Measurements from ENCODE around the gene PLAU. TPM values are rescaled to one million over a fixed set of nuclear protein-coding genes. Genes with fewer than 3 reads are reported as not detected.
A peak's percentile ranks its signal among the peaks of the same experiment; 100 is the strongest.

The PLAU gene
- total and polyA plus RNA-seq, 9 of the 15 experiments (the other 6 are each of a cell fraction or from before 2014, with no cell fraction given), result 2.1 to 16.9 (median 3.3) TPM

DNA sequence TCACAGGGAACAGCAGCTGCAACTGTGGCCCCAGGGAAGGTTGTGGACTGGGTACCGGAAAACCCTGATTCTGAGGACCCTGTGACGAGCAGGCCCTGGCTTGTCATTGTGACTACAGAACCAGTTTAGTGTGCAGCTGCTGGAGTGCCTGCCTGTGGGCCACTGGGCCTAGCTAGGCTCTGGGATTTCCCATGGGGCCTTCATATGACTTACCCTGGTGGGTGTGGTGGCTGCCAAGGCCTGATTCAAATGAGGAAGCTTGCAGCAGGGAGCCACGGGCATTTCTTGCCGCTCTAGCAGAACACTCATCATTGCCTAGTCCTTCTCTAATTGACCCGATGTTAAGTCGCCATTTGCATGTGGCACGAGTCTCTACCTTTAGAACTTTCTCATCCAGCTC, 21.9 kb upstream of the PLAU start:
- H4K20me1 ChIP-seq (replicated peaks; ENCODE audit: control insufficient read depth, insufficient read depth, low read length), result no peaks in the 10 kb centered on the region
- 60% methylated on average over 7 of the region's 7 CpGs for whole genome bisulfite sequencing (ENCODE audit: insufficient coverage, low coverage, missing lambda C conversion rate)
- no TSS peak for BruUV-seq (replicated peaks)
- no peaks in the 10 kb centered on the region for H3K79me2 ChIP-seq (ENCODE audit: control insufficient read depth, insufficient read depth, low read length)
- in situ Hi-C loops (cut with MboI) (loop anchor here (5.0 to 10.0 kb wide), 3 partner anchors 46 to 346 kb away; no protein-coding TSS in a partner anchor), intact Hi-C loops (cut with micrococcal nuclease) (loop anchor here (5.0 kb wide), 1 partner anchor 348 kb away; no protein-coding TSS in a partner anchor)
- H3K9me1 ChIP-seq (ENCODE audit: control insufficient read depth, insufficient read depth, low read length), result no peaks in the 10 kb centered on the region
- H3K9me3 ChIP-seq (replicated peaks; ENCODE audit: control insufficient read depth, insufficient read depth, low read depth, low read length), result no peaks in the 10 kb centered on the region
- FAIRE-seq (no peak), ATAC-seq (no peak; the same call in 1 of the 3 replicates), DNase-seq (ENCODE audit: extremely low read depth in 1 of 4, low spot score in 3 of 4) (peak in 1 of 4 experiments; percentile 45)
- peak overlapping the region in 1 of 2 experiments; percentile 77; a peak in 2 of 4 replicates for H3K9ac ChIP-seq (ENCODE audit: insufficient read depth in 1 of 2, low read depth in 2 of 2, low read length in 2 of 2)
- no peaks in the 10 kb centered on the region for H3K36me3 ChIP-seq (ENCODE audit: control insufficient read depth, insufficient read depth, low read length)
- peaks cover 22 to 29% of the 10 kb centered on the region in 2 experiments for H3K4me1 ChIP-seq (replicated peaks in 1 of 2; ENCODE audit: control insufficient read depth in 2 of 2, insufficient read depth in 2 of 2, low read length in 2 of 2)
- ChIA-PET POLR2A (interaction anchor here (0.6 to 3.2 kb wide), 11 partner anchors 10 to 345 kb away, joined by 3 to 12 read pairs (median 4); no protein-coding TSS in a partner anchor), CTCF (ENCODE audit: low intra/inter-chr PET ratio) (no interaction called here)
- no peak overlapping the region for H3K27ac ChIP-seq (ENCODE audit: extremely low read depth, low read depth, low read length)
- H3K4me2 ChIP-seq (ENCODE audit: insufficient read depth, low read length), result no peak overlapping the region
- no peak overlapping the region; the same call in 1 of the 2 replicates for H2AFZ ChIP-seq (ENCODE audit: low read depth, low read length)
- H3K4me3 ChIP-seq, result no peak overlapping the region
- no peaks in the 10 kb centered on the region for H3K27me3 ChIP-seq (ENCODE audit: control insufficient read depth in 2 of 2, insufficient read depth in 2 of 2, low read length in 2 of 2)
- no peak for TF ChIP-seq CBFA2T3 (IDR thresholded peaks at IDR 0.05)
- TF ChIP-seq, protein P1, sequence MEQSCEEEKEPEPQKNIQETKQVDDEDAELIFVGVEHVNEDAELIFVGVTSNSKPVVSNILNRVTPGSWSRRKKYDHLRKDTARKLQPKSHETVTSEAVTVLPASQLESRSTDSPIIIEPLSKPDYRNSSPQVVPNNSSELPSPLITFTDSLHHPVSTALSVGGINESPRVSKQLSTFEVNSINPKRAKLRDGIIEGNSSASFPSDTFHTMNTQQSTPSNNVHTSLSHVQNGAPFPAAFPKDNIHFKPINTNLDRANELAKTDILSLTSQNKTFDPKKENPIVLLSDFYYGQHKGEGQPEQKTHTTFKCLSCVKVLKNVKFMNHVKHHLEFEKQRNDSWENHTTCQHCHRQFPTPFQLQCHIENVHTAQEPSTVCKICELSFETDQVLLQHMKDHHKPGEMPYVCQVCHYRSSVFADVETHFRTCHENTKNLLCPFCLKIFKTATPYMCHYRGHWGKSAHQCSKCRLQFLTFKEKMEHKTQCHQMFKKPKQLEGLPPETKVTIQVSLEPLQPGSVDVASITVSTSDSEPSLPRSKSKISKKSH (CRISPR knock-in tag; IDR thresholded peaks at IDR 0.05), result no peak
- TF ChIP-seq PCBP2 (IDR thresholded peaks at IDR 0.05; ENCODE audit: low read depth, low read length, poor library complexity, severe bottlenecking), result no peak
- TF ChIP-seq, protein P2, sequence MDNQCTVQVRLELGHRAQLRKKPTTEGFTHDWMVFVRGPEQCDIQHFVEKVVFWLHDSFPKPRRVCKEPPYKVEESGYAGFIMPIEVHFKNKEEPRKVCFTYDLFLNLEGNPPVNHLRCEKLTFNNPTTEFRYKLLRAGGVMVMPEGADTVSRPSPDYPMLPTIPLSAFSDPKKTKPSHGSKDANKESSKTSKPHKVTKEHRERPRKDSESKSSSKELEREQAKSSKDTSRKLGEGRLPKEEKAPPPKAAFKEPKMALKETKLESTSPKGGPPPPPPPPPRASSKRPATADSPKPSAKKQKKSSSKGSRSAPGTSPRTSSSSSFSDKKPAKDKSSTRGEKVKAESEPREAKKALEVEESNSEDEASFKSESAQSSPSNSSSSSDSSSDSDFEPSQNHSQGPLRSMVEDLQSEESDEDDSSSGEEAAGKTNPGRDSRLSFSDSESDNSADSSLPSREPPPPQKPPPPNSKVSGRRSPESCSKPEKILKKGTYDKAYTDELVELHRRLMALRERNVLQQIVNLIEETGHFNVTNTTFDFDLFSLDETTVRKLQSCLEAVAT (IDR thresholded peaks at IDR 0.05), result peak in 1 of 2 experiments; percentile 57; a peak in 2 of 4 replicates
- TF ChIP-seq, protein P3, sequence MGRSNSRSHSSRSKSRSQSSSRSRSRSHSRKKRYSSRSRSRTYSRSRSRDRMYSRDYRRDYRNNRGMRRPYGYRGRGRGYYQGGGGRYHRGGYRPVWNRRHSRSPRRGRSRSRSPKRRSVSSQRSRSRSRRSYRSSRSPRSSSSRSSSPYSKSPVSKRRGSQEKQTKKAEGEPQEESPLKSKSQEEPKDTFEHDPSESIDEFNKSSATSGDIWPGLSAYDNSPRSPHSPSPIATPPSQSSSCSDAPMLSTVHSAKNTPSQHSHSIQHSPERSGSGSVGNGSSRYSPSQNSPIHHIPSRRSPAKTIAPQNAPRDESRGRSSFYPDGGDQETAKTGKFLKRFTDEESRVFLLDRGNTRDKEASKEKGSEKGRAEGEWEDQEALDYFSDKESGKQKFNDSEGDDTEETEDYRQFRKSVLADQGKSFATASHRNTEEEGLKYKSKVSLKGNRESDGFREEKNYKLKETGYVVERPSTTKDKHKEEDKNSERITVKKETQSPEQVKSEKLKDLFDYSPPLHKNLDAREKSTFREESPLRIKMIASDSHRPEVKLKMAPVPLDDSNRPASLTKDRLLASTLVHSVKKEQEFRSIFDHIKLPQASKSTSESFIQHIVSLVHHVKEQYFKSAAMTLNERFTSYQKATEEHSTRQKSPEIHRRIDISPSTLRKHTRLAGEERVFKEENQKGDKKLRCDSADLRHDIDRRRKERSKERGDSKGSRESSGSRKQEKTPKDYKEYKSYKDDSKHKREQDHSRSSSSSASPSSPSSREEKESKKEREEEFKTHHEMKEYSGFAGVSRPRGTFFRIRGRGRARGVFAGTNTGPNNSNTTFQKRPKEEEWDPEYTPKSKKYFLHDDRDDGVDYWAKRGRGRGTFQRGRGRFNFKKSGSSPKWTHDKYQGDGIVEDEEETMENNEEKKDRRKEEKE (IDR thresholded peaks at IDR 0.05; ENCODE audit: borderline replicate concordance in 1 of 2, control insufficient read depth in 1 of 2, low read depth in 2 of 2, low read length in 1 of 2), result no peak
- no peak for TF ChIP-seq ARHGAP35 (IDR thresholded peaks at IDR 0.05; ENCODE audit: partially characterized antibody)
- TF ChIP-seq RAD21 (CRISPR knock-in tag; conservative IDR thresholded peaks at IDR 0.05 in 1 of 2, IDR thresholded peaks at IDR 0.05 in 1 of 2), result peak in 1 of 2 experiments; percentile 18; a peak in 1 of 4 replicates
- no peak for TF ChIP-seq RFX7 (CRISPR knock-in tag; IDR thresholded peaks at IDR 0.05)
- 0 out of 2 replicates have a peak, but pooled peaks have one; percentile 1 for TF ChIP-seq SPI1 (IDR thresholded peaks at IDR 0.05; ENCODE audit: borderline replicate concordance, low read depth, low read length)
- 0 out of 4 replicates have a peak, but pooled peaks of 1 of the 2 experiments have one; percentile 14 for TF ChIP-seq MAZ (CRISPR knock-in tag; conservative IDR thresholded peaks at IDR 0.05 in 1 of 2, IDR thresholded peaks at IDR 0.05 in 1 of 2)
- no peak for TF ChIP-seq MCM5 (IDR thresholded peaks at IDR 0.05; ENCODE audit: low read depth)
- TF ChIP-seq ZFX (CRISPR knock-in tag; IDR thresholded peaks at IDR 0.05), result peak; percentile 15; the same call in 1 of the 2 replicates
- TF ChIP-seq, protein P4, sequence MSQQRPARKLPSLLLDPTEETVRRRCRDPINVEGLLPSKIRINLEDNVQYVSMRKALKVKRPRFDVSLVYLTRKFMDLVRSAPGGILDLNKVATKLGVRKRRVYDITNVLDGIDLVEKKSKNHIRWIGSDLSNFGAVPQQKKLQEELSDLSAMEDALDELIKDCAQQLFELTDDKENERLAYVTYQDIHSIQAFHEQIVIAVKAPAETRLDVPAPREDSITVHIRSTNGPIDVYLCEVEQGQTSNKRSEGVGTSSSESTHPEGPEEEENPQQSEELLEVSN (IDR thresholded peaks at IDR 0.05; ENCODE audit: borderline replicate concordance in 1 of 2, extremely low read depth in 1 of 2, insufficient read depth in 1 of 2, insufficient read length in 1 of 2, low read depth in 1 of 2, low read length in 1 of 2, poor library complexity in 1 of 2, severe bottlenecking in 1 of 2), result peak in 1 of 2 experiments; percentile 15

Measured in K562 (cell line).